ENCODE measurements around the gene KCNH2.

Gene KCNH2

DNA sequence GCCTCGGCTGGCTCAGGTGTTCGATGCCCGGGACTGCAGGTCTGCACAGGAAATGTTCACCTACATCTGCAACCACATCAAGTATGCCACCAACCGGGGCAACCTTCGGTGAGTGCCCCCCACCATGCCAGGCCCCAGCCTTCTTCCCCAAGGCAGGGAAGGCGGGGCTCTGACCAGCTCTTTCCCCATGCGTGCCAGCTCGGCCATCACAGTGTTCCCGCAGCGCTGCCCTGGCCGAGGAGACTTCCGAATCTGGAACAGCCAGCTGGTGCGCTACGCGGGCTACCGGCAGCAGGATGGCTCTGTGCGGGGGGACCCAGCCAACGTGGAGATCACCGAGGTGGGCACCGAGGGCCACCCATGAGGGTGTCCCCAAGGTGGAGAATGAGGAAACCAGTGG, 20.2 kb upstream of the KCNH2 start:
- Mint-ChIP-seq H3K27ac (no peak overlapping the region), H3K9me3 (no peaks in the 10 kb centered on the region), H3K36me3 (ENCODE audit: low read depth) (no peaks in the 10 kb centered on the region), H3K4me3 (no peak overlapping the region), H3K4me1 (peaks cover 36% of the 10 kb centered on the region), H3K27me3 (ENCODE audit: low read depth, poor library complexity) (no peaks in the 10 kb centered on the region)
- no peak for DNase-seq
- TF ChIP-seq, protein P1, sequence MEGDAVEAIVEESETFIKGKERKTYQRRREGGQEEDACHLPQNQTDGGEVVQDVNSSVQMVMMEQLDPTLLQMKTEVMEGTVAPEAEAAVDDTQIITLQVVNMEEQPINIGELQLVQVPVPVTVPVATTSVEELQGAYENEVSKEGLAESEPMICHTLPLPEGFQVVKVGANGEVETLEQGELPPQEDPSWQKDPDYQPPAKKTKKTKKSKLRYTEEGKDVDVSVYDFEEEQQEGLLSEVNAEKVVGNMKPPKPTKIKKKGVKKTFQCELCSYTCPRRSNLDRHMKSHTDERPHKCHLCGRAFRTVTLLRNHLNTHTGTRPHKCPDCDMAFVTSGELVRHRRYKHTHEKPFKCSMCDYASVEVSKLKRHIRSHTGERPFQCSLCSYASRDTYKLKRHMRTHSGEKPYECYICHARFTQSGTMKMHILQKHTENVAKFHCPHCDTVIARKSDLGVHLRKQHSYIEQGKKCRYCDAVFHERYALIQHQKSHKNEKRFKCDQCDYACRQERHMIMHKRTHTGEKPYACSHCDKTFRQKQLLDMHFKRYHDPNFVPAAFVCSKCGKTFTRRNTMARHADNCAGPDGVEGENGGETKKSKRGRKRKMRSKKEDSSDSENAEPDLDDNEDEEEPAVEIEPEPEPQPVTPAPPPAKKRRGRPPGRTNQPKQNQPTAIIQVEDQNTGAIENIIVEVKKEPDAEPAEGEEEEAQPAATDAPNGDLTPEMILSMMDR (IDR thresholded peaks at IDR 0.05) = no peak

DNA sequence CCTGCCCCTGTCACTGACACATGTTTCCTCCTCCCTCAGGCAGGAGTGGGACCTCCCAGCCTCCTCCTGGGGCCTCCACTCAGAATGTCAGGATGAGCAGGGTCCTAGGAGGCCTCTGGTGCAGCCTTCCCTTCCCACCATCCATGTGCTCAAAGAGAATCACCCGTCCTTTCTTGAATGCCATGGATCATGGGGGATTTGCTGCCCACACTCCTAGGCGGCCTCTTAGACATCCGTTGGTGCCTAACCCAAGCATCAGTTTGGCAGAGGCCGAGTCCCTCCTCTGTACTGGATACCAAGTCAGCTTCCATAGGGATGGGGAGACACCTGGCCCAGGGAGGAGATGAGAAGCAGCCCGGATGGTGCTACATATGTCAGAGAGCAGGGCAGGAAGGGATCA, 19.7 kb upstream of the KCNH2 start:
- TF ChIP-seq, protein P1 (IDR thresholded peaks at IDR 0.05) = no peak
- peaks cover 39% of the 10 kb centered on the region for H3K4me1 Mint-ChIP-seq
- H3K4me3 Mint-ChIP-seq = no peak overlapping the region
- no peaks in the 10 kb centered on the region for H3K27me3 Mint-ChIP-seq (ENCODE audit: low read depth, poor library complexity)
- peak overlapping the region; percentile 37 for H3K27ac Mint-ChIP-seq
- H3K9me3 Mint-ChIP-seq = no peaks in the 10 kb centered on the region
- DNase-seq = no peak
- no peaks in the 10 kb centered on the region for H3K36me3 Mint-ChIP-seq (ENCODE audit: low read depth)

DNA sequence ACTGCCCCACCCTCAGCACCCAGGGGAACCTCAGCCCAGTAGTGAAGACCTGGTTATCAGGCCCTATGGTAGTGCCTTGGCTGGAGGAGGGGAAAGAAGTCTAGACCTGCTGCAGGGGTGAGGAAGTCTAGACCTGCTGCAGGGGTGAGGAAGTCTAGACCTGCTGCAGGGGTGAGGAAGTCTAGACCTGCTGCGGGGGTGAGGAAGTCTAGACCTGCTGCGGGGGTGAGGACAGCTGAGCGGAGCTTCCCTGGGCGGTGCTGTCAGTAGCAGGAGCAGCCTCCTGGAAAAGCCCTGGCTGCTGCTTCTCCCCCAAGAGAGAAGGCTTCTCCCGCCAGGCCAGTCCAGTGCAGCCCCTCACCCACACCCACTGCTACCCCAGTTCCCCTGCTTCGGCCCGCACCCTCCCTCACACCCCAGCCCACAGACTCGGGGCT, 19.0 kb upstream of the KCNH2 start:
- Mint-ChIP-seq H3K4me1 (peaks cover 44% of the 10 kb centered on the region), H3K27ac (no peak overlapping the region)

DNA sequence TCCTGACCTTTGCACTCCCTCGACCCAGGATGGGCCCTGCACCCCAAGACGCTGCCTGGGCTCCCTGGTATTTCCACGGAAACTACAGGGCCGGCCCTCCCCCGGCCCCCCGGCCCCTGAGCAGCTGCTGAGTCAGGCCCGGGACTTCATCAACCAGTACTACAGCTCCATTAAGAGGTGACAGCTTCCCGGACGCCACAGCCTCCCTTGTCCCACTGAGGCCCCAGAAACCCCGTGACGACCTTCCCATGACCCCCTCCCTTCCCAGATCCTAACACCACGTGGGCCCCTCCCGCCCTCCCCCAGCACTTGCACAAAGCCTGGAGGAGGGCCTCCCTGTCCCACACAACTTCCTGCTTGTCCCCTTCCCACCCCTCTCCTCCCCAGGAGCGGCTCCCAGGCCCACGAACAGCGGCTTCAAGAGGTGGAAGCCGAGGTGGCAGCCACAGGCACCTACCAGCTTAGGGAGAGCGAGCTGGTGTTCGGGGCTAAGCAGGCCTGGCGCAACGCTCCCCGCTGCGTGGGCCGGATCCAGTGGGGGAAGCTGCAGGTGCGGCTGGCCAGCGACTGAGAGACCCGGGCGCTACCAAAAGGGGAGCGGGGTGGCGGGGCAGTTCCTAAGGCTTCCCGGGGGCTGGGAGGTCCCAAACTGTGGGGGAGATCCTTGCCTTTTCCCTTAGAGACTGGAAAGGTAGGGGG, 18.4 kb upstream of the KCNH2 start:
- Mint-ChIP-seq H3K27ac (no peak overlapping the region), H3K27me3 (ENCODE audit: low read depth, poor library complexity) (no peaks in the 10 kb centered on the region), H3K4me3 (no peak overlapping the region), H3K36me3 (ENCODE audit: low read depth) (no peaks in the 10 kb centered on the region), H3K9me3 (no peaks in the 10 kb centered on the region), H3K4me1 (peaks cover 44% of the 10 kb centered on the region)
- TF ChIP-seq, protein P1 (IDR thresholded peaks at IDR 0.05) = no peak
- no peak for DNase-seq

More for the DNA sequence above, 19.0 kb upstream of the KCNH2 start:
- Mint-ChIP-seq H3K9me3 (no peaks in the 10 kb centered on the region), H3K36me3 (ENCODE audit: low read depth) (no peaks in the 10 kb centered on the region), H3K4me3 (no peak overlapping the region), H3K27me3 (ENCODE audit: low read depth, poor library complexity) (no peaks in the 10 kb centered on the region)
- TF ChIP-seq, protein P1 (IDR thresholded peaks at IDR 0.05) = no peak
- no peak for DNase-seq

GRCh38 chr7:150994838-150995510, 16.9 kb upstream of the KCNH2 start:
- Mint-ChIP-seq H3K27ac (no peak overlapping the region), H3K27me3 (ENCODE audit: low read depth, poor library complexity) (peaks cover 7% of the 10 kb centered on the region), H3K9me3 (peaks cover 11% of the 10 kb centered on the region), H3K36me3 (ENCODE audit: low read depth) (no peaks in the 10 kb centered on the region), H3K4me1 (peaks cover 37% of the 10 kb centered on the region), H3K4me3 (no peak overlapping the region)
- TF ChIP-seq, protein P1 (IDR thresholded peaks at IDR 0.05) = no peak
- no peak for DNase-seq

Data from nephron progenitor cell (in vitro differentiated cells).